Duodenal mucosa (tissue), 2 donors: ENCODE data around the gene KIF2A.
"Not testable (repeated sequence)": the region's sequence is repeated elsewhere in the genome, so short reads cannot be mapped to it uniquely, and the experiment has no call there.

Source experiments
- H3K27ac ChIP-seq: one replicate; pipeline ENCODE4 v1.7.0; 2013; ENCODE audit warnings: low read depth, low read length
- H3K27me3 ChIP-seq, 2 donors: one replicate each; pipeline ENCODE4 v1.7.0; 2013; ENCODE audit warnings: low read length in 2 of 2, control low read depth in 1 of 2; ENCODE audit not compliant: insufficient read depth in 2 of 2, control insufficient read depth in 1 of 2
- H3K36me3 ChIP-seq, 2 donors: one replicate each; pipeline ENCODE4 v1.7.0; 2013; ENCODE audit warnings: low read length in 2 of 2, control low read depth in 1 of 2; ENCODE audit not compliant: insufficient read depth in 2 of 2, control insufficient read depth in 1 of 2
- H3K4me1 ChIP-seq, 2 donors: one replicate each; pipeline ENCODE4 v1.7.0; 2013; ENCODE audit warnings: low read length in 2 of 2, control low read depth in 1 of 2; ENCODE audit not compliant: insufficient read depth in 2 of 2, control insufficient read depth in 1 of 2
- H3K4me3 ChIP-seq, 2 donors: one replicate each; pipeline ENCODE4 v1.7.0; 2013; ENCODE audit warnings: low read length in 2 of 2, low read depth in 1 of 2
- H3K9ac ChIP-seq, 2 donors: one replicate each; pipeline ENCODE4 v1.7.0; 2013; ENCODE audit warnings: low read length in 2 of 2, low read depth in 1 of 2
- H3K9me3 ChIP-seq, 2 donors: one replicate each; pipeline ENCODE4 v1.7.0; 2013; ENCODE audit warnings: low read length in 2 of 2, control low read depth in 1 of 2; ENCODE audit not compliant: control insufficient read depth in 1 of 2

The KIF2A gene

DNA sequence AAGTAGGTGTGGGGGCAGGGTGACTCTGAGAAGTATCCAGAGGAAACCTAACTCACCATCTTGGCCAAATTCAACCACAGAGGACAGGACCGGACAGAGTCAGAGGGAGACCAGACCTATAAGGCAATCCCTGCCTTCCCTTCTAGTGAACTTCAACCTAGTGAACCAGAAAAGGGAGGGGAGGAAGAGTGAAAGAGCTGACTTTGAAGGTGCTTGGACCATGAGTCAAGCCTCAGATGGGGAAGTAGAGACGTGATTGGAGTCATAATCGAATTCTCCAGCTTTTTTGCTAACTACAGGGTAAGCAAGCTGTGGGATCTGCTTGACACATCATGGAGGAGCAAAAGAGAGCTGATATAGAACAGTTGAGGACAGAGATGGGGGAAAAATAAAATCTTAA, 18.8 kb upstream of the KIF2A start:
- Histone ChIP-seq H3K36me3 (no peaks in the 10 kb centered on the region), H3K4me3 (no peak overlapping the region), H3K27me3 (no peaks in the 10 kb centered on the region), H3K9ac (no peak overlapping the region), H3K27ac (no peak overlapping the region), H3K9me3 (no peaks in the 10 kb centered on the region), H3K4me1 (no peaks in the 10 kb centered on the region)

DNA sequence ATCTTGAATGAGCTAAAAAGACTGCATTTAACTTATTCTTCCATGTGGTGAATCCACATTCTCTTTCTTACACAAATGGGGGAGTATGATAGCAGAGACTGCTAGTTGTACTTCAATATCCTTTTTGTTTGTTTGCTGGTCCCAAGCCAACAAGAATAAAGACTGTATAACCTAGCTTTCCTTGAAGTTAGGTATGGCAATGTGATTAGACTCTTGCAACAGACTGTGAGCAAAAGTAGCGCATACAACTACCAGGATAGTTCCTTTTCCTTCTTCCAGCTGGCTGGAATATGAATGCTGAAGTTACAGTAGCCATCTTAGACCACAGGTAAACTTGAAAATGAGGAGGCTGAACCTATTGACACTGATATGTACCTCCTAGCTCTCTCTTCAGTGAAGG, 17.9 kb upstream of the KIF2A start:
- H3K27ac ChIP-seq = no peak overlapping the region
- H3K9ac ChIP-seq = no peak overlapping the region
- no peaks in the 10 kb centered on the region for H3K9me3 ChIP-seq
- H3K27me3 ChIP-seq = no peaks in the 10 kb centered on the region
- no peaks in the 10 kb centered on the region for H3K4me1 ChIP-seq
- H3K36me3 ChIP-seq = no peaks in the 10 kb centered on the region
- no peak overlapping the region for H3K4me3 ChIP-seq

DNA sequence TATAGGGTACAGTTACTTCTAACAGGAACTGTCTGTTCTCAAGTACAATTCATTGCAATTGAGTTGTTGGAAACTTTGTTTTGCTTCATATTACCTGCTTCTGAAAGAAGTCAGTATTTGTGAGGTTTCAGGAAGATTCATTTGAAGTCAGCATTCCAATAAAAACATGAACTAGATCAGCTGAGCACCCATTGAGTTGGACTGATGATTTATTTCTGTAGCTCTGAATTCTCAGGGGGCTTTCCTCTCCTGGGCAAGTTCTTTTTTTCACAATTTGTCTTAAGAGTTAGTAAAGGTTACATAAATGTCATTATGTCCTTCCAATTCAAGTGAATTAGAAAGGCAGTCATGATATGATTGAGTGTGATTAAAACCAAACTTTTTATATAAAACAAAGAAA, 16.2 kb upstream of the KIF2A start:
- no peaks in the 10 kb centered on the region for H3K27me3 ChIP-seq
- H3K36me3 ChIP-seq = no peaks in the 10 kb centered on the region
- no peak overlapping the region for H3K27ac ChIP-seq
- no peaks in the 10 kb centered on the region for H3K4me1 ChIP-seq
- H3K9me3 ChIP-seq = no peaks in the 10 kb centered on the region
- H3K4me3 ChIP-seq = no peak overlapping the region
- no peak overlapping the region for H3K9ac ChIP-seq

DNA sequence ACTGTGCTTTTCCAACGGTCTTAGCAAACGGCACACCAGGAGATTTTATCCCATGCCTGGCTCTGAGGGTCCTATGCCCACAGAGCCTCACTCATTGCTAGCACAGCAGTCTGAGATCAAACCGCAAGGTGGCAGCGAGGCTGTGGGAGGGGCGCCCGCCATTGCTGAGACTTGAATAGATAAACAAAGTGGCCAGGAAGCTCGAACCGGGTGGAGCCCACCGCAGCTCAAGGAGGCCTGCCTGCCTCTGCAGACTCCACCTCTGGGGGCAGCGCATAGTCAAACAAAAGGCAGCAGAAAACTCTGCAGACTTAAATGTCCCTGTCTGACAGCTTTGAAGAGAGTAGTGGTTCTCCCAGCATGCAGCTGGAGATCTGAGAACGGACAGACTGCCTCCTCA, 14.2 kb upstream of the KIF2A start:
- not testable (repeated sequence) for H3K9me3 ChIP-seq, H3K4me3 ChIP-seq

DNA sequence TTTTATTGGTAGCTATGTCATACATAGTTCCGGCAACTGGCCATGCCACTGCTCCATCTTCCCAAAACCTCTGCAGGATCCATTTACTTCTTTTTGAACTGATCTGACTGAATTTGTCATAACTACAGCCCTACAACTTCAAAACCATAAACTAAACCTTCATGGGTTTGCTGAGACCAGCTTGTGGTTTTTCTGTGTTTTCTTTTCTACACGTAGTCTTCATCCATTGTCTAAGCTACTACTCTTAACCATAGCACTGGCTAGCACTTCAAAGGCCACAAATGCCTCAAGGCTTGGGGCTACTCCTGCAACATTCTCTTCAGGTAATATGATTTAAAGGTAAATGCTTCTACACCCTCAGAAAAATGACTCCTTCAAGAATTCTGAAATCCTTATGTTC, 9.0 kb upstream of the KIF2A start:
- Histone ChIP-seq H3K27ac (no peak overlapping the region), H3K9me3 (no peaks in the 10 kb centered on the region), H3K4me3 (no peak overlapping the region), H3K9ac (no peak overlapping the region), H3K36me3 (no peaks in the 10 kb centered on the region), H3K4me1 (no peaks in the 10 kb centered on the region), H3K27me3 (no peaks in the 10 kb centered on the region)

More for the DNA sequence above, 14.2 kb upstream of the KIF2A start:
- not testable (repeated sequence) for H3K9ac ChIP-seq, H3K36me3 ChIP-seq, H3K27ac ChIP-seq, H3K4me1 ChIP-seq, H3K27me3 ChIP-seq

DNA sequence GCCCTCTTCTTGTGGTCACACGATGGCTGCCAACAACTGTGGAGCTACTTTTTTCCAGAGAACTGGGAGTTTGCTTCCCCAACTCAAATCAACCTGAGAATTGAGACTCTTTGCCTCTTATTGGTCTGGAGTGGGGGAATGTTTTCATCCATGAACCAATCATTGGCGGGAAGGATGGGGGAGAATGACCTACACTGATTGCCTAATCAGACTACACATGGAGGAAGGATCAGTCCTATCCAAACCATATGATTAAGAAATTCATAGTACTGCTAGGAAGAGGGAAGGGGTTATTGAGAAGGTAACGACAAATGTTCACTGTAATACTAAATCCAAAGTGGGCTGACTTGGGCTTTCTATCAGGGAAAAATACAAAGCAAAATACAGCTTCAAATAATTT, 7.9 kb upstream of the KIF2A start:
- H3K4me3 ChIP-seq = no peak overlapping the region
- H3K9ac ChIP-seq = no peak overlapping the region
- no peaks in the 10 kb centered on the region for H3K27me3 ChIP-seq
- H3K9me3 ChIP-seq = no peaks in the 10 kb centered on the region
- no peak overlapping the region for H3K27ac ChIP-seq
- H3K4me1 ChIP-seq = no peaks in the 10 kb centered on the region
- H3K36me3 ChIP-seq = no peaks in the 10 kb centered on the region

DNA sequence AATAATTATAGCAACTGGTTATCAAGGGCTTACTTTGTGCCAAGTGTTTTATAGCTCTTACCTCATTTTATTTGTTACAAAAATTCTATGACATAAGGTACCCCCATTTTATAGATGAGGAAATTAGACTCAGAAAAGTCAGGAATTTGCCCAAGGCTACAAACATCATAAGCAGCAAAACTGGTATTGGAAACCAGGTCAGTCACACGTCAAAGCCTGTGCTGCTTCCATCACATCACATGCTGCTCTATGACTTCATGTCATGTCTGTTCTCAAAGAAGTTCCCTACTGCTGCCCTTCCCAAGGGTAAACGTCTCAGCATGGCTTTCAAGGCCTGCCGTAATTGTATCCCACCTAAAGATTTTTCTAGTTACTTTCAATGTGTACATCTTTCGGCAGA, 6.9 kb upstream of the KIF2A start:
- Histone ChIP-seq H3K36me3 (no peaks in the 10 kb centered on the region), H3K4me1 (no peaks in the 10 kb centered on the region), H3K9ac (no peak overlapping the region), H3K27ac (no peak overlapping the region), H3K27me3 (no peaks in the 10 kb centered on the region), H3K9me3 (no peaks in the 10 kb centered on the region), H3K4me3 (no peak overlapping the region)

DNA sequence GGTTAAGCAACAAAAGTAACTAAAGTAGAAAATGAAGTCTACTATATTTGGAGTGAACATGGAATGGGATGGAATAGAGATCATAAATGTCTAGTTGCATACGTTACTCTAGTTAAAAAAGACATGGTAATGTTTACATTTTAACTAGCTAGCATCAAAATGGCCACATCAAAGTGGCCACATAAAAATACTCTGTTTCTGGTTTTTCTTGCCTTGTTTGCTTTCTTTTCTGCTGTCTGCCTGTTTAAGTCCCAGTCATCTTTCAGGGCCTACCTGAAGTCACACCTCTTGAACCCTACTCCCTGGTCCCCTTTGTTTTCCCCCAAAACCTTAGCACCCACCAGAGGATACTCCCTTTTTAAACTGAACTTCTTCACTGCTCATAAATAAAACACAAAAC, 6.4 kb upstream of the KIF2A start:
- Histone ChIP-seq H3K27me3 (no peaks in the 10 kb centered on the region), H3K9me3 (no peaks in the 10 kb centered on the region), H3K36me3 (no peaks in the 10 kb centered on the region), H3K4me3 (no peak overlapping the region), H3K27ac (no peak overlapping the region), H3K4me1 (no peaks in the 10 kb centered on the region), H3K9ac (no peak overlapping the region)

DNA sequence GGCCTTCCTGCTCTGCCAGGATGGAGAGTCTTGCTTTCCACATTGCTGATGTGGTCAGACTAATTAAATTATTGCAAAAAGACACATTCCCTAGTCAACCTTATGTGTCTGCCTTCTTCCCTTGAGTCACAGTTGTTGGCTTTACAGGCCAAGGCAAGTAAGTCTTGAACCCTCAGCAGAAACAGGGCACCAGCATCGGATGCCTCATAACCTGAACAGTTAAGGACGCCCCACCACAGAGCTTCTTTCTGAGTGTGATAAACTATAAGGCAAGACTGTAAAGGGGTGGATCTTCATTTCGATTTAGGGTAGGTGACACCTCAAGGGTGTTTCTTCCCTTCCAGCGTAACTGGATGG, 670 bp upstream of the KIF2A start:
- Histone ChIP-seq H3K9me3 (no peaks in the 10 kb centered on the region), H3K4me1 (peaks cover 8 to 13% of the 10 kb centered on the region in 2 donors), H3K9ac (peak overlapping the region; percentile 74 to 82), H3K27me3 (no peaks in the 10 kb centered on the region), H3K27ac (peak overlapping the region; percentile 69), H3K36me3 (no peaks in the 10 kb centered on the region), H3K4me3 (peak overlapping the region; percentile 81 to 94)

DNA sequence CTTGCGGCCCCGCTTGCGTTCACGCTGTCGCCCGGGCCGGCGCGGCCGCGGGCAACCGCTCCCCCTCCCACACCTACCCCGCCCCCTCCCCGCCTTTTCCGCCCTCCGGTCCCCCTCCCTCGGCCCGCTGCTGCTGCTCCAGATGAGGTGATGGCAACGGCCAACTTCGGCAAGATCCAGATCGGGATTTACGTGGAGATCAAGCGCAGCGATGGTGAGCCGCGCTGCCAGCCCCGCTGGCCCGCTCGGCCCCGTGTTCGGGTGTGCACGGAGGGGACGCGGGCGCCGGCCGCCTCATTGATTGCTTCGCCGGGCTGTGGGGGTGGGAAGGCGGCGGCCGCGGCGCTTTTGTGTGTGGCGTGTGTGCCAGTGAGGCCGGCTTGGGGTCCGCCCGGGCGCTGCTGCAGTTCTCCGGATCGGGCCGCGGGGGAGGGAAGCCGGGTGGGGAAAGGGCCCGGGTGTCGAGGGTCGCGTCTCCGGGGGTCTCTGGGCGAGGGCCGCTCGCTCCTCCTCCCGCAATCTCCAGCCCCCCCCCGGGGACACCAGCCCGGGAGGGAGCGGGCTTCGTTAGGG, 403 bp downstream of the KIF2A start:
- H3K27ac ChIP-seq = peak overlapping the region; percentile 69
- peaks cover 12 to 13% of the 10 kb centered on the region in 2 donors for H3K4me1 ChIP-seq
- no peaks in the 10 kb centered on the region for H3K27me3 ChIP-seq
- no peaks in the 10 kb centered on the region for H3K36me3 ChIP-seq
- peak overlapping the region; percentile 77 to 82 for H3K9ac ChIP-seq
- H3K9me3 ChIP-seq = no peaks in the 10 kb centered on the region
- peak overlapping the region; percentile 91 to 94 for H3K4me3 ChIP-seq
